GM18861 (cell line): ENCODE measurements around the gene ARID5B.
A peak's percentile ranks its signal among the peaks of the same experiment; 100 is the strongest.

ENCODE experiments used
- ATAC-seq: cut with Tn5 transposase; IDR thresholded peaks from one replicate; pipeline ENCODE4 v1.9.1; 2021; ENCODE audit not compliant: unreplicated experiment

Gene ARID5B

GRCh38 chr10:61937631-61938351, 36.3 kb downstream of the ARID5B start:
- no peak for ATAC-seq

DNA sequence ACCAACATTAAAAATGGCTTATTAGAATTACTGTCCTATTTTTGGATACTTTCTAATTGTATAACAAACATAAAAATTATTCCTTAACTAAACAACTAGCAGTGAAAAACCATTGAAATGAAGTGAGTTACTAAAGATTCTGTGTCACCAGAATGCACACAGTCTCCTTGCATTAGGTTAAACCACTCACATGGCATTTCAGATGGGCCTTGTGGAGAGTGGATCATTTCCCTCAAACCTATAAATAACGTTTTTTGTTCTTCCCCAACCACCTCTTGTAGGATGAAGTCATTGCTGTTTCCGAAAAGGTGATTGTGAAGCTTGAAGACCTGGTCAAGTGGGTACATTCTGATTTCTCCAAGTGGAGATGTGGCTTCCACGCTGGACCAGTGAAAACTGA, 38.4 kb downstream of the ARID5B start:
- ATAC-seq, result no peak

GRCh38 chr10:61941202-61941681, 39.7 kb downstream of the ARID5B start:
- ATAC-seq, result no peak

DNA sequence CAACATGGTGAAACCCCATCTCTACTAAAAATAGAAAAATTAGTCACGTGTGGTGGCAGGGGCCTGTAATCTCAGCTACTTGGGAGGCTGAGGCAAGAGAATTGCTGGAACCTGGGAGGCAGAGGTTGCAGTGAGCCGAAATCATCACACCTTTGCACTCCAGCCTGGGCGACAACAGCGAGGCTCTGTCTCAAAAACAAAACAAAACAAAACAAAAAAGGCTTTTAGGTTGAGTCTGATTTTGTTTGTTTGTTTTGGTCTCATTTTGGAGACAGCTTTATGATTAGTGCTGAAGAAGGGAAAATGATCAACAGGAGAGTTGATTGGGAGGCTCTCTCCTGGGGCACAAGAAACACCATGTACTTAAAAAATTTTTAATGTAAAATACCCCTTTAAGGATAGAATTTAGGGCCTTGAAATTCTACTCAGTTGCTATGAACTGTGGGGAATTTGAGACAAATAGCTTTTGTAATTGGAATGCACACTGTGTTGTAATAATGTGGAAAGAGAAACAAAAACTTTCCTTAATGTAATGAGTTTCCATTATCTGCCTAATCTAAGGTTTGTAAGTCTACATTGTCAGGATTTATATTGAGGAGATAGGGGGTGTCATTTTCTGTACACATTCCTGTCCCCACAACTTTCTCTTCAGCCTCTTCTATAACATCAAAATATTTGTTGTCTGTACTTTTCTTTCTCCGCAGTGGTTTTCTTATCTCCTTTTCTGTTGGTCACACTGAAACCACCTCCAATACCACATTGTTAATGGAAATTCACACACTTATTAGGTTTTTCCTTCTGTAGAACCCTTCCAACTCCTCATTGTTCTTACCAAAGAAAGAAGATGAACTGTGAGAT, 41.3 kb downstream of the ARID5B start:
- no peak for ATAC-seq

DNA sequence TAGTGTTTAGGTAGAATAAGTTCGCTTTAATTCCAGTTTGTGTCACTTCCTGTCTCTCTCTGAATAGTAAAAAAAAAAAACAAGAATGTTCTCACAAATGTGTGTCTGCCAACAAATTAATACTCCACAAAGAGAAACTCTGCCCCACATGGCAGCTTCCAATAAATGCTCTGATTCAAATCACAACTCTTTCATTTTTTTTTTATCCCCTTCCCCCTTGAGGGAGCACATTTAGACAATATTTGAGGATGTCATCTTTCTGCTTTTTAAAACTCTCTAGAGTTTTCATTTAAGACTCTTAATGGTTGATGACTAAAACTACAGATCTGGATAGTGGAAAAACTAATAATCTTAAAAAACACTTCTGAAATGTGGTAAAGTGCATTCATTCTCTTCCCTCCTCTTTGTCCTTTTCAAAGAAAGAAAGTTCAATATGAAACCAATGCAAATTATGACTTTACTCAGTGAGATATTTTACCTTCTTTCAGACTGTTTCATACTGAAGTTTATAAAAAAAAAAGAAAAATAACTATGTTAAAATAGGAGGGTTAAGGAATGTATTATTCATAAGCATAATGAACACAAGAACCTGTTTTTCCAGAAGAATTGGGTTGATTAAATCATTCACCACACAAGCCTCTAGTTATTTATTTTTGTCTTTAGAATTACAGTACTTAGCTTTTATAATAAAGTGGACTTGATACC, 42.3 kb downstream of the ARID5B start:
- ATAC-seq, result peak; percentile 55

DNA sequence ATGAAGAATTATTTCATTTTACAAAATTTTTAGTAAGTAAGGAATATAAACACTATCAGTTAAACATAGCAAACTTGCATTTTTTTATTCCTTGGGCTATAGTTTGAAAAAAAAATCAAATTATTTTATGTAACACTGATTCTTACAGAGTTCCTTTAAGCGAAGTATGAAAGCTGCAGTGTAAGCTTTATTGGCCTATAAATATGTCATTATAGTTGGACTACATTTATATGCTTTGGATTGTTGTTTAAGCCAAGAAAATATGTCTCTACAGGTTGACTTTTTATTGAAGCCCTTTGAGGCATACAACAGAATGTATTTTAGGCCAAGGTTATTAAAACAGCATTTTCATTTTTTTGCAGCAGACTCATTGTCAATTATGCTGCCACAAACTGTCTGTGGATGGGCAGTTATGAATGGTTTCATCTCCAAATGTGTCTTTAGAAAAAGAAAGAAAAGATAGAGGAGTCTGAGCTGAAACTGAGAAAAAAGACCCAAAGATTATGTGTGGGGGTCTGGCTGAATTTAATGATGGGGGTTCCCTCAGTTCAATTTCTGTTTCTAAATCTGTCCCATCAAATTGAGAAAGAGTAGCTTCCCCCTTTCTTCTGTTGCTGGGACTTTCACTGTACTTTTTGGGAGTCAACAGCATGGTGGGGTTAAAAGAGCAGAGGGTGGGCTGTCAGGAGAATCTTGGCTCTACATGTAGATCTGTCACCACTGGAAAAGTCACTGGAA, 43.1 kb downstream of the ARID5B start:
- no peak for ATAC-seq

DNA sequence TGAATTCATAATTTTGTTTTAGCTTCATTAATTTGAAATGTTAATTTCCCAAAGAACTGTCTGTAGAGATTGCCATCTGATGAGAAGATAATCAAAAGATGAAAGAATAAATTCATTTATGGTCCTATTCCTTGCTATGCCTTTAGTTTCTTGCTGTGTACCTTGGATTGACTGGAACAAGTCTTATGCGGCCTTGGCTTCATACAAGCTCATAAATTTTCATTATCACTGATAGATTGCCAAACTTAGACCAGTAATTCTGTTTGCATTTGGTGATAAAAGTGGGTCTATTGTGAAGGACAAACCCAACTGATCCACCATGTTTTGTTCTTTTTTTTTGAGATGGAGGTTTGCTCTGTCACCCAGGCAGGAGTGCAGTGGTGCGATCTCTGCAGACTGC, 48.2 kb downstream of the ARID5B start:
- no peak for ATAC-seq

DNA sequence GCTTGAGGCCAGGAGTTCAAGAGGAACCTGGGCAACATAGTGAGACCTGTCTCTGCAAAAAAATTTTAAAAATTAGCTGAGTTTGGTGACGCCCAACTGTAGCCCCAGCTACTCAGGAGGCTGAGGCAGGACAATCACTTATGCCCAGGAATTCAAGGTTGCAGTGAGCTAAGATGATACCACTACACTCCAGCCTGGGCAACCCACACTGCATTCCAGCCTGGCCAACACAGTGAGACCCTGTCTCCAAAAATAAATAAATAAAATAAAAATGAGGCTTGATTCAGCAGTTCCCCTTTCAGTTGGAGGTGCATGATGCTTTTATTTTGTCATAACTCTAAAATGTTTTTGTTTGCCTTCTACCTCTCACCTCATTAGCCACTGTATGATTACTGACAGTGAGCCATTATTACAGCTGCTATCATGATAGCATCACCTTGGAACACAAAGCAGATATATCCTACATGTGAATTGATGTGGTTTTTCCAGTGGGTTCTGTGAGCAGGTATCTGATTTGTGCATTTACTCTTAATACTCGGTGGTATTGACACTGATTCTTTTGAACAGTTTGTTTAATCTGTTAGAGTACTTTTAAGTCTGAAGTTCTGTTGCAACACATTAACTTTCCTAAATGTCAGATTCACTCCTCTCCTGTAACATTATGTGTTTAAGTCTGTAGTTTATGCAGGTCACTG, 49.1 kb downstream of the ARID5B start:
- ATAC-seq, result no peak

DNA sequence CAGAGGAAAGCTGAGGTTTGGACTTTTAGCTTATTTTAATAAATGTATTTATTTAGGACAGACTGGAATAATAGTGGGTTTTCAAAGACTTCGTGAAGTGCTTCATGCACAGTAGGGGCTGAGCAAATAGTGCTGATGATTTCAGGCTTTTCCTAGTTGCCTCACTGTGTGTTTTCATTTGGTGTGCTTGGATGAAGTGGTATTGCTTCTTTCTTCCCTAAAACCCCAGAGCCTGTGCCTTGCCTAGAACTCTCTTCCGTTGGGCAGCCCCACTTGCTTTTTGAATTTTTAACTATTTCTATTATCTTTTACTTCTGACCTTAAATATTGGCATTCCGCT, 49.6 kb downstream of the ARID5B start:
- ATAC-seq, result no peak

DNA sequence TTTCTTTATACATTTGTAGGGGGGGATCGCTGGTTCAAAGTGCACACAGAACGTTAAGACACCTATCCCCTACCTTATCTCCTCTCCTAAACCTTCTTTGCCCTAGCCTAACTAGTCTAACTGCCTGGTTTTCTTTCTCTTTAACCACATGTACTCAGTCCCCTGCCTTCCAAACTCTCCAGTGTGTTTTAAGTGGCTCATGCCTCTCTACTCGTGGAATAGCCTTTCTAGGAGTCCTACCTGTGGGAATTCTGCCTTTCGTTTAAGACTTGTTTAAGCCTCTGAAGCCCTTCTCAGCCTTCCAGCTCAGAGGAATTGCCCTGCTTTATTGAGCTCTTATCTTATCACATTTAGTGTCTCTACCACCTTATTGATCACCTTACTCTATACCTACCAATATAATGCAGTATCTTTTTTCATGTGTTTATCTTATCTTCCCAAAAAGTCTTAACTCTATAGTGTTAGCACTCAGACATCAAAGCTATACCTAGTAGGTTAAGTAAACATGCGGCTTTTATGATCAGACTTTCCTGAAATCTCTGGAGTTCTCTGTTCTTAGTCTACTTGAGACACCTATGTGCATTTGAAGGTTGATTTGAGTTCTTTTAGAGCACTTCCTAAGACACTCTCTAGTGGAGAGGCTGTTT, 50.7 kb downstream of the ARID5B start:
- no peak for ATAC-seq

- ATAC-seq, result no peak
Measured at GRCh38 chr10:61953183-61953582, 51.7 kb downstream of the ARID5B start.

DNA sequence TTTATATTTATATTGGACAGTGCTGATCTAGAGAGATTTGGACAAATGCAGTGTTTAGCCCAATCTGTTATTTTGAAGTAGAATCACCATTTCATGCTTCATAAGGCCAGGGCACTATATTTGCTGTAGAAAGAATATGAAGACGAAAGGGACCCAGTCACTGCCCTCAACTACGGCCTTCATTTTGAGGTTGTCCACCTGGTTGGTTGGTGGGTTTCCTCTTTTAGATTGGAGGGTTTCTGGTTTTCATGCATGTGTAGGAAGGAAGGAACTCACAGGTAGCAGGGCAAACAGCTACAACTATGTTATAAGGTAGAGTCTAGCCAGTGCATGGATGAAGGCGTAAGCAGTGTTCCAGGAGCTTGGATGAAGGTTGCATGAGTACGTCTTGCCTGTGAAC, 56.3 kb downstream of the ARID5B start:
- no peak for ATAC-seq

- ATAC-seq, result no peak
Measured at GRCh38 chr10:61958311-61958710, 56.8 kb downstream of the ARID5B start.

GRCh38 chr10:61958805-61959204, 57.3 kb downstream of the ARID5B start:
- ATAC-seq, result no peak

GRCh38 chr10:61959814-61960213, 58.3 kb downstream of the ARID5B start:
- no peak for ATAC-seq

DNA sequence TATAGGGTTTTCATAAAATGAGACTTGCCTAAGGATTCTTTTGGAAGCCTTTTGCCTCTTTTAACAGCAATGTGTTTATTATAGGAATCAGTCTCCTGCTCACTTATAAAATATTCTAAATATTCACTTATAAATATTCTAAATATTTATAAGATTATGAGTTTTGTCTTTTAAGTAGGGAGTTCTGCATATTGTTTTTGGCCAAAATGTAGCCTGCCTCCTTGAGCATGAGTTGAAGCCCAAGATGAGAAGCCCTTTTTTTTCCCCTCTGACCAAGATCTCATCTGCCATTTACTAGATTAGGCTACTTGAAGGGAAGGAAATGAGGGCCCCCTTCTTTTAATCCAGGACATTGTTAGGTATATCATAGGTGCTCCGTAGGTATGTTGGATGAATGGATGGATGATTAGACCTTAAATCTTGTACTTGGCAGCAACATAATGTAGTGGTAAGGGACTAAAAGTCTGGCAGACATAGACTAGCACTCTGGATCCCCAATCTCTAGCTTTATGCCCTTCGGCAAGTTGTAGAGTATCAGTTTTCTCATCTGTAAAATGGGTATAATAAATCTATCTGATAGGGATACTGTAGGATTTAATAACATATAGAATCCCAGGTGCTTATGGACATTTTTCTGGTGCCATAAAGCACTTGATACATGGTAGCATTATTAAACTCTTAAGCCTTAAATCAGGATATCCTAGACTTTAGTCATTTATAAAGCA, 59.1 kb downstream of the ARID5B start:
- ATAC-seq, result no peak

GRCh38 chr10:61961278-61961677, 59.8 kb downstream of the ARID5B start:
- ATAC-seq, result peak; percentile 47

DNA sequence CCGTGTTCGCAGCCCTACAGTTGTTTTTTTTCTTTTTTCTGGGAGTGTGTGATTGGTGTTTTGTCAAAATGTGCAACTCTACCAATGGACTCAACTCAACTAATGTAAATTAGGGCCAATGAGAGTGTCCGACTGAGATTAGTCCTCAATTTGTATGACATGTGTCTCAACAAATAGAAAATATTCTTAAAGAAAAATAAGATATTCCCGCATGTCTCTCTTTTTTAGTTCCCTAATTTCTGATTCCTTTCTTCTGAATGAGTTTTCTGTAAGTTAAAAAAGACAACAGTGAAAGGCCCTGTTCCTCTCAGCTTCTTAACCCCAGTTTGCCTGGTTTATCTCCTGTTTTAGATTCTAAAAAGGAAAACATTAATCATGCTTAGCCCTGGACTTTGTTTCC, 61.5 kb downstream of the ARID5B start:
- no peak for ATAC-seq

DNA sequence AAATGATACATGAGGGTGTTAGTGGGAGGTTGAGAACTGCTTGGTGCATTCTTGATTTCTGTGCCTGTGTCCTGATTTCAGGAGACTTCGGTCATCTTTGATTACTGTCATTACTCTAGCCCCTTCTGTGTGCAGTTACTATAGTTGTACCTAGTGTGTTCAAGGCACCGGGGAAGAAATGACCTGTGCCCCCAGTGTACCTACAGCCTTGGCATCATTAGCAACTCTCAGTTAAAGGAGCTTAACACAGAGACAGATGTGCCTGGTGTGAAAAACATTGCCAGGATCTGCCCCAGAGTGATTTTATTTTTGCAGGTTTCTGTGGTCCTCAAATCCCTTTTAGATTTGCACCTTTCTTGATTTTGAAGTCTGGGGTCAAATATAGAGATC, 62.2 kb downstream of the ARID5B start:
- ATAC-seq, result no peak
